GM12878 (cell line): Measurements from ENCODE around the gene RAPGEF1. TPM values are rescaled to one million over a fixed set of nuclear protein-coding genes. Genes with fewer than 3 reads are reported as not detected.

Experiments
- ATAC-seq: fragments of 200-7000 bp; cut with Tn5 transposase; 3 replicates; pipeline ENCODE4 v1.9.1; 2020; ENCODE audit warnings: mild to moderate bottlenecking, moderate library complexity
- BruUV-seq: library from RNA; stranded (reverse); fragments of 400-500 nt; replicated peaks from 2 replicates; lab custom pipeline; 2021; lab: Mats Ljungman, UMichigan
- CTCF ChIA-PET: fragments of 300-600 bp; sonication (Branson Sonifier 250); formaldehyde crosslinking; extraction: SDS; loops from one replicate; lab custom pipeline; 2021; ENCODE audit warnings: inconsistent platforms; lab: Yijun Ruan, JAX
- POLR2A ChIA-PET: fragments of 350-600 bp; formaldehyde crosslinking; extraction: SDS; loops from one replicate; lab custom pipeline; 2021; ENCODE audit warnings: inconsistent platforms; lab: Charles Lee
- RAD21 ChIA-PET: fragments of 300-600 bp; sonication (Branson Sonifier 250); formaldehyde crosslinking; loops from one replicate; lab custom pipeline; 2023; ENCODE audit warnings: antibody characterized with exemption; ENCODE audit not compliant: unreplicated experiment; lab: Charles Lee
- SMC1A ChIA-PET: fragments of 300-600 bp; sonication (Branson Sonifier 250); formaldehyde crosslinking; loops from one replicate; lab custom pipeline; 2023; ENCODE audit not compliant: unreplicated experiment, uncharacterized antibody; lab: Charles Lee
- DNase-seq: peaks from one replicate; pipeline ENCODE4 v3.0.0-alpha.2; 2011; ENCODE audit warnings: low read depth, low spot score
- FAIRE-seq: peaks from 3 replicates; lab custom pipeline; 2011; peaks lifted over from hg19 to GRCh38; lab: Jason Lieb, UNC
- H2AFZ ChIP-seq: 2 replicates; pipeline ENCODE4 v1.6.0; 2011; ENCODE audit warnings: low read depth, low read length, control low read depth; ENCODE audit not compliant: control insufficient read depth
- H3K27ac ChIP-seq: 2 replicates; pipeline ENCODE4 v1.5.1; 2011; ENCODE audit warnings: control low read depth; ENCODE audit not compliant: control insufficient read depth, insufficient read depth
- H3K27me3 ChIP-seq, 2 experiments: replicated peaks in 1 of 2; 2 replicates each; pipeline versions ENCODE4 v1.6.0 to v1.6.1; 2011; ENCODE audit warnings: low read length in 1 of 2; ENCODE audit not compliant: control insufficient read depth in 2 of 2, insufficient read depth in 2 of 2
- H3K36me3 ChIP-seq, 2 experiments: 2 replicates each; pipeline ENCODE4 v1.5.1; 2011; ENCODE audit warnings: low read length in 1 of 2; ENCODE audit not compliant: control insufficient read depth in 2 of 2, insufficient read depth in 2 of 2
- H3K4me1 ChIP-seq: 2 replicates; pipeline ENCODE4 v1.6.1; 2011; ENCODE audit warnings: mild to moderate bottlenecking, low read length, moderate library complexity, mixed read lengths; ENCODE audit not compliant: control insufficient read depth, insufficient read depth
- H3K4me2 ChIP-seq: 2 replicates; pipeline ENCODE4 v1.6.0; 2011; ENCODE audit warnings: control low read depth; ENCODE audit not compliant: control insufficient read depth, insufficient read depth
- H3K4me3 ChIP-seq: fragments of 200-600 bp; sonication (generic); 2 replicates; pipeline ENCODE4 v1.5.1; 2016
- H3K79me2 ChIP-seq: 2 replicates; pipeline ENCODE4 v1.6.0; 2011; ENCODE audit warnings: low read length; ENCODE audit not compliant: control insufficient read depth, insufficient read depth
- H3K9ac ChIP-seq: 2 replicates; pipeline ENCODE4 v1.8.0; 2011; ENCODE audit warnings: low read length, control low read depth, mixed read lengths; ENCODE audit not compliant: control insufficient read depth, insufficient read depth
- H3K9me3 ChIP-seq: replicated peaks from 3 replicates; pipeline ENCODE4 v1.5.1; 2011; ENCODE audit warnings: mild to moderate bottlenecking, low read length; ENCODE audit not compliant: control insufficient read depth, insufficient read depth
- H4K20me1 ChIP-seq: 2 replicates; pipeline ENCODE4 v1.6.0; 2011; ENCODE audit not compliant: control insufficient read depth, insufficient read depth
- BCL11A ChIP-seq: IDR thresholded peaks from 2 replicates; pipeline ENCODE4 v1.6.1; 2011; ENCODE audit warnings: low read depth, low read length
- ETV6 ChIP-seq, 2 experiments: fragments of 450-650 bp in 1 of 2; IDR thresholded peaks in 1 of 2; conservative IDR thresholded peaks in 1 of 2; 2 replicates each; pipeline ENCODE4 v1.6.1; 2014; ENCODE audit warnings: antibody characterized with exemption in 1 of 2, borderline replicate concordance in 1 of 2, low read depth in 1 of 2, mild to moderate bottlenecking in 1 of 2, moderate library complexity in 1 of 2
- IRF4 ChIP-seq: IDR thresholded peaks from 2 replicates; pipeline ENCODE4 v1.6.1; 2011; ENCODE audit warnings: low read depth, low read length
- KLF5 ChIP-seq: fragments of 450-650 bp; IDR thresholded peaks from 2 replicates; pipeline ENCODE4 v1.6.1; 2014; ENCODE audit warnings: mild to moderate bottlenecking; ENCODE audit not compliant: partially characterized antibody
- NR2C2 ChIP-seq: IDR thresholded peaks from 2 replicates; pipeline ENCODE4 v1.6.1; 2011; ENCODE audit warnings: borderline replicate concordance, low read depth; ENCODE audit not compliant: control insufficient read depth, insufficient read length
- PAX5 ChIP-seq: IDR thresholded peaks from 2 replicates; pipeline ENCODE4 v1.6.1; 2011; ENCODE audit warnings: low read depth, low read length, borderline replicate concordance
- SPI1 ChIP-seq: IDR thresholded peaks from 2 replicates; pipeline ENCODE4 v1.6.1; 2011; ENCODE audit warnings: low read depth, mild to moderate bottlenecking, low read length, moderate library complexity, borderline replicate concordance; ENCODE audit not compliant: insufficient read depth
- SUZ12 ChIP-seq: fragments of 200-600 bp; sonication (generic); IDR thresholded peaks from one replicate; pipeline ENCODE4 v1.6.1; 2018; ENCODE audit warnings: antibody characterized with exemption, mild to moderate bottlenecking; ENCODE audit not compliant: unreplicated experiment
- TCF12 ChIP-seq: IDR thresholded peaks from 2 replicates; pipeline ENCODE4 v1.6.1; 2011; ENCODE audit warnings: low read depth, mild to moderate bottlenecking, low read length
- USF2 ChIP-seq: IDR thresholded peaks from 2 replicates; pipeline ENCODE4 v1.6.1; 2011; ENCODE audit warnings: low read depth, low read length, improper control_type of control experiment, borderline replicate concordance
- YBX1 ChIP-seq: fragments of 450-650 bp; IDR thresholded peaks from 2 replicates; pipeline ENCODE4 v1.6.1; 2016; ENCODE audit warnings: antibody characterized with exemption
- WGBS: methylation state at CpG from one replicate; pipeline ENCODE4 v1.1.6; 2016; ENCODE audit warnings: low lambda C conversion rate; ENCODE audit not compliant: insufficient replicate concordance, insufficient coverage; ENCODE audit errors: missing lambda C conversion rate; 5-methylcytosine and 5-hydroxymethylcytosine counted together
- in situ Hi-C: fragments of 300-500 bp; cut with MboI; formaldehyde crosslinking; loops from 9 replicates; pipeline ENCODE4 v1.14.3; 2018; ENCODE audit warnings: mixed read lengths
- intact Hi-C: fragments of 100-400 bp; cut with micrococcal nuclease; formaldehyde crosslinking; loops from one replicate; pipeline ENCODE4 v1.14.2; 2022; ENCODE audit not compliant: unreplicated experiment
- polyA plus RNA-seq, 11 experiments: library from polyadenylated mRNA; depleted of rRNA in 4 of 11; unstranded in 6 of 11; stranded (reverse) in 5 of 11; fragments of >200 nt; fragmentation: Nextera tagmentation in 4 of 11; fragmentation: Illumina TruSeq in 1 of 11; extraction: Ambion mirVana in 4 of 11; extraction: Trizol in 1 of 11; gene quantifications; 1 replicate in 1 of 11; 2 replicates in 10 of 11; pipeline versions ENCODE4 v1.2.1 to v1.2.3, GENCODE V29; 2011 to 2016; ENCODE audit warnings: inconsistent platforms in 2 of 11, missing spikeins in 2 of 11, low read depth in 1 of 11
- total RNA-seq, 4 experiments: library from RNA; depleted of rRNA in 3 of 4; stranded (reverse); fragments of >200 nt in 3 of 4; fragmentation: Illumina TruSeq in 1 of 4; extraction: Trizol in 1 of 4; gene quantifications; 2 replicates each; pipeline versions ENCODE4 v1.2.1 to v1.2.3, GENCODE V29; 2013 to 2021
- TF ChIP-seq, protein P1 (sequence below): fragments of 450-650 bp; IDR thresholded peaks from 2 replicates; pipeline ENCODE4 v1.6.1; 2017; ENCODE audit warnings: antibody characterized with exemption, mild to moderate bottlenecking, moderate library complexity
- TF ChIP-seq, protein P2 (sequence below): fragments of 150-350 bp; IDR thresholded peaks from 2 replicates; pipeline ENCODE4 v1.6.1; 2016; ENCODE audit warnings: low read depth, low read length

The RAPGEF1 gene
- total and polyA plus RNA-seq, 10 of the 15 experiments (the other 5 are each of a cell fraction or from before 2014, with no cell fraction given) = 0.42 to 113 (median 45.9) TPM

DNA sequence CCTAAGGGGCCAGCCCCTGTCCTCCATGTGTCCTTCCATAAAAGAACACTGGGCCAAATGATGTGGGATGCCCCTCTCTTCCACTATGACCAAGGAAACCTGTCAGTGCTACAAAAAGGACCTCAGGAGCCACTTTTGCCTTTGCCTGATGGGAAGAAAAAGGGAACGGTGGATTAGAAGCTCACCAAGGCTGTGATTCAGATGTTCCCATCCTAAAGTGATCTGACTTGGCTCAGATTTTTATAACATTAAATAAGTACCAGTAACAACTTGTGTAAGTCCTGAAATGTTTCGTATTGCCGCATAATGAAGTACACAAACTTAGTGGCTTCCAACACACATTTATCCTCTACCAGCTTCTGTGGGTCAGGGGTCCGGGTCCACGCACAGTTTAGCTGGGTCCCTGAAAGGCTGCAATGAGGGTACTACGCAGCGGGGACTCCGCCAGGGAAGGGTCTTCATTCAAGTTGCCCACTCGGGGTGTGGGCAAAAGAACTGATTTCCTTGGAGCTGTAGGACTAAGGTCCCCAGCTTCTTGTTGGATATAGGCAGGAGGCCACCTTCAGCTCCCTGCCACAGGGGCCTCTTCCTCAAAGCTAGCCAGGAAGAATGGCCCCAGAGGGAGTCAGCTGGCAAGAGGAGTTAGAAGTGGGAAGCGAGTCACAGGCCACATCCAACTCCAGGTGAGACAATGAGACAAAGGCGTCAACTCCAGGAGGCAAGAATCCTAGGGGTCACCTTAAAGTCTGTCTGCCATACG is 60.4 kb downstream of the RAPGEF1 start:
- ChIA-PET CTCF (interaction anchor here (0.8 to 11.6 kb wide), 8 partner anchors 10 to 54 kb away, joined by 3 to 197 read pairs (median 18); partner anchors contain the start of gene RAPGEF1), RAD21 (interaction anchor here (0.9 to 11.0 kb wide), 13 partner anchors 13 to 58 kb away, joined by 3 to 408 read pairs (median 26); partner anchors contain the start of gene RAPGEF1), SMC1A (interaction anchor here (1.3 to 21.1 kb wide), 14 partner anchors 8 to 57 kb away, joined by 3 to 535 read pairs (median 35); partner anchors contain the start of gene RAPGEF1), POLR2A (interaction anchor here (0.5 to 12.1 kb wide), 11 partner anchors 8 to 868 kb away, joined by 3 to 271 read pairs (median 23); partner anchors contain the start of gene RAPGEF1)
- FAIRE-seq (no peak), DNase-seq (no peak), ATAC-seq (no peak)
- in situ Hi-C loops (no loop called here), intact Hi-C loops (loop anchor here (2.0 kb wide), 1 partner anchor 29 kb away; no protein-coding TSS in a partner anchor)
- 86% methylated on average over 12 of the region's 12 CpGs for WGBS
- no TSS peak for BruUV-seq
- H3K4me3 ChIP-seq = peak overlapping the region; percentile 63; the same call in 1 of the 2 replicates
- H3K4me1 ChIP-seq = peaks cover 45% of the 10 kb centered on the region
- peak overlapping the region; percentile 96 for H3K4me2 ChIP-seq
- H3K9me3 ChIP-seq = no peaks in the 10 kb centered on the region
- no peak overlapping the region for H2AFZ ChIP-seq
- H4K20me1 ChIP-seq = no peaks in the 10 kb centered on the region
- peaks cover 78% of the 10 kb centered on the region for H3K79me2 ChIP-seq
- peak overlapping the region; percentile 87 for H3K27ac ChIP-seq
- H3K9ac ChIP-seq = peak overlapping the region; percentile 69
- H3K36me3 ChIP-seq = peaks cover 0 to 5% of the 10 kb centered on the region in 2 experiments; a peak in 2 of 4 replicates
- TF ChIP-seq SPI1 (no peak), ETV6 (conservative IDR thresholded peaks at IDR 0.05 in 1 of 2, IDR thresholded peaks at IDR 0.05 in 1 of 2; ENCODE audit: borderline replicate concordance in 1 of 2, low read depth in 1 of 2) (no peak), KLF5 (no peak), IRF4 (no peak), SUZ12 (no peak), USF2 (no peak), NR2C2 (no peak), PAX5 (no peak), TCF12 (no peak), BCL11A (no peak), YBX1 (no peak)
- TF ChIP-seq, protein P1, sequence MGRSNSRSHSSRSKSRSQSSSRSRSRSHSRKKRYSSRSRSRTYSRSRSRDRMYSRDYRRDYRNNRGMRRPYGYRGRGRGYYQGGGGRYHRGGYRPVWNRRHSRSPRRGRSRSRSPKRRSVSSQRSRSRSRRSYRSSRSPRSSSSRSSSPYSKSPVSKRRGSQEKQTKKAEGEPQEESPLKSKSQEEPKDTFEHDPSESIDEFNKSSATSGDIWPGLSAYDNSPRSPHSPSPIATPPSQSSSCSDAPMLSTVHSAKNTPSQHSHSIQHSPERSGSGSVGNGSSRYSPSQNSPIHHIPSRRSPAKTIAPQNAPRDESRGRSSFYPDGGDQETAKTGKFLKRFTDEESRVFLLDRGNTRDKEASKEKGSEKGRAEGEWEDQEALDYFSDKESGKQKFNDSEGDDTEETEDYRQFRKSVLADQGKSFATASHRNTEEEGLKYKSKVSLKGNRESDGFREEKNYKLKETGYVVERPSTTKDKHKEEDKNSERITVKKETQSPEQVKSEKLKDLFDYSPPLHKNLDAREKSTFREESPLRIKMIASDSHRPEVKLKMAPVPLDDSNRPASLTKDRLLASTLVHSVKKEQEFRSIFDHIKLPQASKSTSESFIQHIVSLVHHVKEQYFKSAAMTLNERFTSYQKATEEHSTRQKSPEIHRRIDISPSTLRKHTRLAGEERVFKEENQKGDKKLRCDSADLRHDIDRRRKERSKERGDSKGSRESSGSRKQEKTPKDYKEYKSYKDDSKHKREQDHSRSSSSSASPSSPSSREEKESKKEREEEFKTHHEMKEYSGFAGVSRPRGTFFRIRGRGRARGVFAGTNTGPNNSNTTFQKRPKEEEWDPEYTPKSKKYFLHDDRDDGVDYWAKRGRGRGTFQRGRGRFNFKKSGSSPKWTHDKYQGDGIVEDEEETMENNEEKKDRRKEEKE = no peak
- TF ChIP-seq, protein P2, sequence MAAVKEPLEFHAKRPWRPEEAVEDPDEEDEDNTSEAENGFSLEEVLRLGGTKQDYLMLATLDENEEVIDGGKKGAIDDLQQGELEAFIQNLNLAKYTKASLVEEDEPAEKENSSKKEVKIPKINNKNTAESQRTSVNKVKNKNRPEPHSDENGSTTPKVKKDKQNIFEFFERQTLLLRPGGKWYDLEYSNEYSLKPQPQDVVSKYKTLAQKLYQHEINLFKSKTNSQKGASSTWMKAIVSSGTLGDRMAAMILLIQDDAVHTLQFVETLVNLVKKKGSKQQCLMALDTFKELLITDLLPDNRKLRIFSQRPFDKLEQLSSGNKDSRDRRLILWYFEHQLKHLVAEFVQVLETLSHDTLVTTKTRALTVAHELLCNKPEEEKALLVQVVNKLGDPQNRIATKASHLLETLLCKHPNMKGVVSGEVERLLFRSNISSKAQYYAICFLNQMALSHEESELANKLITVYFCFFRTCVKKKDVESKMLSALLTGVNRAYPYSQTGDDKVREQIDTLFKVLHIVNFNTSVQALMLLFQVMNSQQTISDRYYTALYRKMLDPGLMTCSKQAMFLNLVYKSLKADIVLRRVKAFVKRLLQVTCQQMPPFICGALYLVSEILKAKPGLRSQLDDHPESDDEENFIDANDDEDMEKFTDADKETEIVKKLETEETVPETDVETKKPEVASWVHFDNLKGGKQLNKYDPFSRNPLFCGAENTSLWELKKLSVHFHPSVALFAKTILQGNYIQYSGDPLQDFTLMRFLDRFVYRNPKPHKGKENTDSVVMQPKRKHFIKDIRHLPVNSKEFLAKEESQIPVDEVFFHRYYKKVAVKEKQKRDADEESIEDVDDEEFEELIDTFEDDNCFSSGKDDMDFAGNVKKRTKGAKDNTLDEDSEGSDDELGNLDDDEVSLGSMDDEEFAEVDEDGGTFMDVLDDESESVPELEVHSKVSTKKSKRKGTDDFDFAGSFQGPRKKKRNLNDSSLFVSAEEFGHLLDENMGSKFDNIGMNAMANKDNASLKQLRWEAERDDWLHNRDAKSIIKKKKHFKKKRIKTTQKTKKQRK = no peak
- H3K27me3 ChIP-seq = no peaks in the 10 kb centered on the region
